Measurements from ENCODE around the gene ANKRD22. TPM values are rescaled to one million over a fixed set of nuclear protein-coding genes. Genes with fewer than 3 reads are reported as not detected.

Gene ANKRD22
- total and polyA plus RNA-seq, 4 donors = 0.38 to 1.0 (median 0.43) TPM

DNA sequence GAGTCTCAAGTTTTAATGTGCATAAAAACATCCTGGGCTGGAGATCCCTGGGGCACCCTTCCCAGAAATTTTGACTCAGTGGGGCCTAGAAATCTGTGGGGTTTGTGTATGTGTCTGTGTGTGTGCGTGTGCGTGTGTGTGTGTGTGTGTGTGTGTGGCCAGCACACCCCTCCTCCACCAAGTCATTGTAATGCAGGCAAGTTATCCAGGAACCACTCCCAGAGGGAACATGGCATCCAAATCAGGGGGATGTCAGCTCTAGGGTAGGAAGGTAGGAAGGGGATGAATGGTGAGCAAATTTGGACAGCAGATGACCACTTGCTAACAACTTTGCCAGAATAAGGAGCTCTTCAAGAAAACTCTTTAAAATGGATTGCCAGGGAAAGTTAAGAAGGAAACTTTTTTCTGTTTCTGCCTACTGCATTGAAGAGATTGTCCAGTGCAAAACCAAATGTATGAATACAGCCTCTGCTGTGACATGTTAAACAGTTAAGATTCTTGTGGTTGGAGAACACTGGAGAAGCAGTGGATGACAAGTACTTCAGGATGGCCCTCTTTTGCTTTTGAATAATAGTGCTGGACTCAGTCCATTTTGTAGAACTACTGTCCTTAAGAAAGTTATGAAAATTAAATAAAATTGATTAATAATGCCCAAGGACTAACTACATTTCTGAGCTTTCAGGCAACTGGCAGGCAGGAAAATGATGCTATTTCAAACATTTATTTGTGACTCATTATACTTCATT, 40.8 kb upstream of the ANKRD22 start:
- 84% methylated on average over 2 of the region's 2 CpGs for WGBS
- H3K27me3 ChIP-seq (ENCODE audit: control insufficient read depth in 4 of 4, insufficient read depth in 4 of 4, low read length in 3 of 4) = no peaks in the 10 kb centered on the region
- H3K4me1 ChIP-seq (ENCODE audit: control insufficient read depth in 4 of 4, insufficient read depth in 4 of 4, low read length in 3 of 4) = peaks cover 7 to 17% (median 14%) of the 10 kb centered on the region in 4 donors
- H3K4me3 ChIP-seq (ENCODE audit: low read depth in 1 of 3, low read length in 3 of 3) = no peak overlapping the region
- H3K27ac ChIP-seq (ENCODE audit: low read depth in 1 of 2, low read length in 2 of 2) = no peak overlapping the region
- DNase-seq (ENCODE audit: low spot score) = no peak
- no peak overlapping the region for H3K9ac ChIP-seq (ENCODE audit: low read depth in 1 of 2, low read length in 2 of 2)
- H3K36me3 ChIP-seq (ENCODE audit: control insufficient read depth in 4 of 4, insufficient read depth in 3 of 4, low read depth in 1 of 4, low read length in 3 of 4) = no peaks in the 10 kb centered on the region
- no peak for TF ChIP-seq NR2F2 (IDR thresholded peaks at IDR 0.05)
- TF ChIP-seq HNF4G (IDR thresholded peaks at IDR 0.05) = no peak
- TF ChIP-seq EGR1 (IDR thresholded peaks at IDR 0.05; ENCODE audit: low read depth in 2 of 2) = no peak
- no peak for TF ChIP-seq RAD21 (IDR thresholded peaks at IDR 0.05)
- TF ChIP-seq FOXA1 (IDR thresholded peaks at IDR 0.05) = no peak
- TF ChIP-seq, protein P1, sequence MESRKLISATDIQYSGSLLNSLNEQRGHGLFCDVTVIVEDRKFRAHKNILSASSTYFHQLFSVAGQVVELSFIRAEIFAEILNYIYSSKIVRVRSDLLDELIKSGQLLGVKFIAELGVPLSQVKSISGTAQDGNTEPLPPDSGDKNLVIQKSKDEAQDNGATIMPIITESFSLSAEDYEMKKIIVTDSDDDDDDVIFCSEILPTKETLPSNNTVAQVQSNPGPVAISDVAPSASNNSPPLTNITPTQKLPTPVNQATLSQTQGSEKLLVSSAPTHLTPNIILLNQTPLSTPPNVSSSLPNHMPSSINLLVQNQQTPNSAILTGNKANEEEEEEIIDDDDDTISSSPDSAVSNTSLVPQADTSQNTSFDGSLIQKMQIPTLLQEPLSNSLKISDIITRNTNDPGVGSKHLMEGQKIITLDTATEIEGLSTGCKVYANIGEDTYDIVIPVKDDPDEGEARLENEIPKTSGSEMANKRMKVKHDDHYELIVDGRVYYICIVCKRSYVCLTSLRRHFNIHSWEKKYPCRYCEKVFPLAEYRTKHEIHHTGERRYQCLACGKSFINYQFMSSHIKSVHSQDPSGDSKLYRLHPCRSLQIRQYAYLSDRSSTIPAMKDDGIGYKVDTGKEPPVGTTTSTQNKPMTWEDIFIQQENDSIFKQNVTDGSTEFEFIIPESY (IDR thresholded peaks at IDR 0.05) = no peak
- no peak for TF ChIP-seq JUND (IDR thresholded peaks at IDR 0.05)
- TF ChIP-seq TAF1 (conservative IDR thresholded peaks at IDR 0.05) = no peak
- TF ChIP-seq RXRA (IDR thresholded peaks at IDR 0.05) = no peak
- TF ChIP-seq, protein P2, sequence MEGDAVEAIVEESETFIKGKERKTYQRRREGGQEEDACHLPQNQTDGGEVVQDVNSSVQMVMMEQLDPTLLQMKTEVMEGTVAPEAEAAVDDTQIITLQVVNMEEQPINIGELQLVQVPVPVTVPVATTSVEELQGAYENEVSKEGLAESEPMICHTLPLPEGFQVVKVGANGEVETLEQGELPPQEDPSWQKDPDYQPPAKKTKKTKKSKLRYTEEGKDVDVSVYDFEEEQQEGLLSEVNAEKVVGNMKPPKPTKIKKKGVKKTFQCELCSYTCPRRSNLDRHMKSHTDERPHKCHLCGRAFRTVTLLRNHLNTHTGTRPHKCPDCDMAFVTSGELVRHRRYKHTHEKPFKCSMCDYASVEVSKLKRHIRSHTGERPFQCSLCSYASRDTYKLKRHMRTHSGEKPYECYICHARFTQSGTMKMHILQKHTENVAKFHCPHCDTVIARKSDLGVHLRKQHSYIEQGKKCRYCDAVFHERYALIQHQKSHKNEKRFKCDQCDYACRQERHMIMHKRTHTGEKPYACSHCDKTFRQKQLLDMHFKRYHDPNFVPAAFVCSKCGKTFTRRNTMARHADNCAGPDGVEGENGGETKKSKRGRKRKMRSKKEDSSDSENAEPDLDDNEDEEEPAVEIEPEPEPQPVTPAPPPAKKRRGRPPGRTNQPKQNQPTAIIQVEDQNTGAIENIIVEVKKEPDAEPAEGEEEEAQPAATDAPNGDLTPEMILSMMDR (IDR thresholded peaks at IDR 0.05; ENCODE audit: low read depth, low read length, missing input control) = no peak
- TF ChIP-seq HNF4A (conservative IDR thresholded peaks at IDR 0.05) = no peak
- TF ChIP-seq, protein P3, sequence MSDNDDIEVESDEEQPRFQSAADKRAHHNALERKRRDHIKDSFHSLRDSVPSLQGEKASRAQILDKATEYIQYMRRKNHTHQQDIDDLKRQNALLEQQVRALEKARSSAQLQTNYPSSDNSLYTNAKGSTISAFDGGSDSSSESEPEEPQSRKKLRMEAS (IDR thresholded peaks at IDR 0.05) = no peak
- TF ChIP-seq, protein P4, sequence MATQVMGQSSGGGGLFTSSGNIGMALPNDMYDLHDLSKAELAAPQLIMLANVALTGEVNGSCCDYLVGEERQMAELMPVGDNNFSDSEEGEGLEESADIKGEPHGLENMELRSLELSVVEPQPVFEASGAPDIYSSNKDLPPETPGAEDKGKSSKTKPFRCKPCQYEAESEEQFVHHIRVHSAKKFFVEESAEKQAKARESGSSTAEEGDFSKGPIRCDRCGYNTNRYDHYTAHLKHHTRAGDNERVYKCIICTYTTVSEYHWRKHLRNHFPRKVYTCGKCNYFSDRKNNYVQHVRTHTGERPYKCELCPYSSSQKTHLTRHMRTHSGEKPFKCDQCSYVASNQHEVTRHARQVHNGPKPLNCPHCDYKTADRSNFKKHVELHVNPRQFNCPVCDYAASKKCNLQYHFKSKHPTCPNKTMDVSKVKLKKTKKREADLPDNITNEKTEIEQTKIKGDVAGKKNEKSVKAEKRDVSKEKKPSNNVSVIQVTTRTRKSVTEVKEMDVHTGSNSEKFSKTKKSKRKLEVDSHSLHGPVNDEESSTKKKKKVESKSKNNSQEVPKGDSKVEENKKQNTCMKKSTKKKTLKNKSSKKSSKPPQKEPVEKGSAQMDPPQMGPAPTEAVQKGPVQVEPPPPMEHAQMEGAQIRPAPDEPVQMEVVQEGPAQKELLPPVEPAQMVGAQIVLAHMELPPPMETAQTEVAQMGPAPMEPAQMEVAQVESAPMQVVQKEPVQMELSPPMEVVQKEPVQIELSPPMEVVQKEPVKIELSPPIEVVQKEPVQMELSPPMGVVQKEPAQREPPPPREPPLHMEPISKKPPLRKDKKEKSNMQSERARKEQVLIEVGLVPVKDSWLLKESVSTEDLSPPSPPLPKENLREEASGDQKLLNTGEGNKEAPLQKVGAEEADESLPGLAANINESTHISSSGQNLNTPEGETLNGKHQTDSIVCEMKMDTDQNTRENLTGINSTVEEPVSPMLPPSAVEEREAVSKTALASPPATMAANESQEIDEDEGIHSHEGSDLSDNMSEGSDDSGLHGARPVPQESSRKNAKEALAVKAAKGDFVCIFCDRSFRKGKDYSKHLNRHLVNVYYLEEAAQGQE (IDR thresholded peaks at IDR 0.05) = no peak
- no peak for TF ChIP-seq SP1 (IDR thresholded peaks at IDR 0.05)
- TF ChIP-seq YY1 (IDR thresholded peaks at IDR 0.05) = no peak
- no peak for TF ChIP-seq GABPA (IDR thresholded peaks at IDR 0.05 in 1 of 2, conservative IDR thresholded peaks at IDR 0.05 in 1 of 2)
- TF ChIP-seq, protein P5, sequence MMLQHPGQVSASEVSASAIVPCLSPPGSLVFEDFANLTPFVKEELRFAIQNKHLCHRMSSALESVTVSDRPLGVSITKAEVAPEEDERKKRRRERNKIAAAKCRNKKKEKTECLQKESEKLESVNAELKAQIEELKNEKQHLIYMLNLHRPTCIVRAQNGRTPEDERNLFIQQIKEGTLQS (IDR thresholded peaks at IDR 0.05) = no peak
- no peaks in the 10 kb centered on the region for H3K9me3 ChIP-seq (ENCODE audit: control insufficient read depth in 4 of 4, low read length in 3 of 4)

All from liver (tissue), 9 donors.